ENCODE results near the gene HLA-C. TPM values are rescaled to one million over a fixed set of nuclear protein-coding genes. Genes with fewer than 3 reads are reported as not detected.

HLA-C gene
- total and polyA plus RNA-seq, 2 donors (not counting 3 experiments of a cell fraction or from before 2014, with no cell fraction given): 109 to 287 TPM

Small RNAs within 50 kb of the gene (small RNA-seq; reads per million reads assigned to genes)
- gene AL662844.1 (ENCODE audit: insufficient read depth, insufficient read length, low read depth, low replicate concordance): not detected

Other genes starting within 250 kb of the HLA-C start
- gene C6orf15, start 159.5 kb downstream of the HLA-C start, total RNA-seq: not detected in 2 replicates
- not detected in 2 replicates for gene C6orf15, start 159.5 kb downstream of the HLA-C start, polyA plus RNA-seq
- 9.2 and 13.2 TPM in 2 replicates for gene PSORS1C1, start 157.3 kb downstream of the HLA-C start, total RNA-seq
- gene PSORS1C1, start 157.3 kb downstream of the HLA-C start, polyA plus RNA-seq: 1.1 TPM in 2 replicates
- not detected in 2 replicates for gene CDSN, start 151.6 kb downstream of the HLA-C start, total RNA-seq
- gene CDSN, start 151.6 kb downstream of the HLA-C start, polyA plus RNA-seq: 0.03 TPM in 1 of 2 replicates, not detected in the other
- gene PSORS1C2, start 133.0 kb downstream of the HLA-C start, total RNA-seq: not detected in 2 replicates
- gene PSORS1C2, start 133.0 kb downstream of the HLA-C start, polyA plus RNA-seq: not detected in 2 replicates
- gene CCHCR1, start 114.3 kb downstream of the HLA-C start, total RNA-seq: 22.9 and 23.2 TPM in 2 replicates
- 12.0 and 12.8 TPM in 2 replicates for gene CCHCR1, start 114.3 kb downstream of the HLA-C start, polyA plus RNA-seq
- 28.0 and 31.7 TPM in 2 replicates for gene TCF19, start 113.5 kb downstream of the HLA-C start, total RNA-seq
- 13.9 and 14.5 TPM in 2 replicates for gene TCF19, start 113.5 kb downstream of the HLA-C start, polyA plus RNA-seq
- not detected in 2 replicates for gene POU5F1, start 101.4 kb downstream of the HLA-C start, total RNA-seq
- 0.63 and 0.94 TPM in 2 replicates for gene POU5F1, start 101.4 kb downstream of the HLA-C start, polyA plus RNA-seq
- 111 and 126 TPM in 2 replicates for gene HLA-B, start 85.1 kb upstream of the HLA-C start, total RNA-seq
- gene HLA-B, start 85.1 kb upstream of the HLA-C start, polyA plus RNA-seq: 119 and 151 TPM in 2 replicates
- gene MICA, start 131.5 kb upstream of the HLA-C start, total RNA-seq: 42.5 and 45.2 TPM in 2 replicates
- gene MICA, start 131.5 kb upstream of the HLA-C start, polyA plus RNA-seq: 99.3 and 101 TPM in 2 replicates
- gene MICB, start 226.1 kb upstream of the HLA-C start, total RNA-seq: 25.9 and 36.3 TPM in 2 replicates
- gene MICB, start 226.1 kb upstream of the HLA-C start, polyA plus RNA-seq: 32.8 and 35.7 TPM in 2 replicates

All from endothelial cell of umbilical vein (primary cell).